HepG2 (cell line): ENCODE data around the gene ANKRD34C. TPM values are rescaled to one million over a fixed set of nuclear protein-coding genes. Genes with fewer than 3 reads are reported as not detected.

Experiments used
- ATAC-seq: fragments of 200-7000 bp; cut with Tn5 transposase; 3 replicates; pipeline ENCODE4 v1.9.1; 2020; ENCODE audit warnings: mild to moderate bottlenecking, moderate library complexity
- BruUV-seq: library from RNA; stranded (reverse); fragments of 400-500 nt; replicated peaks from 2 replicates; lab custom pipeline; 2021; lab: Mats Ljungman, UMichigan
- CTCF ChIA-PET: fragments of 300-600 bp; formaldehyde crosslinking; extraction: SDS; loops from one replicate; lab custom pipeline; 2021; ENCODE audit warnings: low total read pairs, inconsistent platforms, low intra/inter-chr PET ratio; lab: Yijun Ruan, JAX
- POLR2A ChIA-PET: fragments of 350-600 bp; sonication (Branson Sonifier 250); formaldehyde crosslinking; loops from one replicate; lab custom pipeline; 2020; ENCODE audit warnings: antibody characterized with exemption, inconsistent platforms; lab: Yijun Ruan, JAX
- DNase-seq: peaks from one replicate; pipeline ENCODE4 v3.0.0-alpha.2; 2015; ENCODE audit warnings: low spot score
- FAIRE-seq: peaks from 3 replicates; lab custom pipeline; 2011; peaks lifted over from hg19 to GRCh38; lab: Jason Lieb, UNC
- H2AFZ ChIP-seq: one replicate; pipeline ENCODE4 v1.6.1; 2011; ENCODE audit warnings: low read length, inconsistent platforms
- H3K27ac ChIP-seq: fragments of 300-600 bp; 3 replicates; pipeline ENCODE4 v1.8.0; 2011; ENCODE audit warnings: mixed run types, mild to moderate bottlenecking, mixed read lengths, low read length, inconsistent platforms; ENCODE audit not compliant: insufficient read depth; ENCODE audit errors: extremely low read length
- H3K27me3 ChIP-seq, 2 experiments: fragments of 200-600 bp in 1 of 2; 2 replicates in 1 of 2; 3 replicates in 1 of 2; pipeline versions ENCODE4 v1.6.0 to v1.8.0; 2011; ENCODE audit warnings: low read length in 2 of 2, mild to moderate bottlenecking in 2 of 2, moderate library complexity in 2 of 2, inconsistent platforms in 1 of 2; ENCODE audit not compliant: insufficient read depth in 2 of 2, control insufficient read depth in 1 of 2
- H3K36me3 ChIP-seq, 2 experiments: fragments of 200-600 bp in 1 of 2; replicated peaks in 1 of 2; 2 replicates in 1 of 2; 3 replicates in 1 of 2; pipeline versions ENCODE4 v1.5.1 to v1.8.0; 2011; ENCODE audit warnings: low read length in 2 of 2, inconsistent platforms in 1 of 2; ENCODE audit not compliant: insufficient read depth in 2 of 2, control insufficient read depth in 1 of 2
- H3K4me1 ChIP-seq: 2 replicates; pipeline ENCODE4 v1.5.1; 2012; ENCODE audit warnings: low read length, inconsistent platforms; ENCODE audit not compliant: insufficient read depth
- H3K4me2 ChIP-seq: 2 replicates; pipeline ENCODE4 v1.6.0; 2011; ENCODE audit warnings: low read depth, low read length, inconsistent platforms
- H3K4me3 ChIP-seq, 3 experiments: fragments of 200-600 bp in 1 of 3; sonication (generic), shearing (Covaris generic) in 1 of 3; replicated peaks in 1 of 3; 2 replicates each; pipeline ENCODE4 v1.5.1; 2011 to 2016; ENCODE audit warnings: low read length in 3 of 3, inconsistent platforms in 2 of 3, low read depth in 2 of 3, mild to moderate bottlenecking in 2 of 3, control low read depth in 1 of 3, mixed read lengths in 1 of 3; ENCODE audit not compliant: insufficient read depth in 1 of 3
- H3K79me2 ChIP-seq: one replicate; pipeline ENCODE4 v1.6.1; 2011; ENCODE audit warnings: low read length, inconsistent platforms; ENCODE audit not compliant: insufficient read depth
- H3K9ac ChIP-seq: 2 replicates; pipeline ENCODE4 v1.6.0; 2011; ENCODE audit warnings: mild to moderate bottlenecking, low read depth, low read length, inconsistent platforms; ENCODE audit not compliant: insufficient read depth
- H3K9me3 ChIP-seq: 2 replicates; pipeline ENCODE4 v1.5.1; 2012; ENCODE audit warnings: mild to moderate bottlenecking, low read length
- H4K20me1 ChIP-seq: 2 replicates; pipeline ENCODE4 v1.6.0; 2011; ENCODE audit warnings: inconsistent platforms, mild to moderate bottlenecking, low read length, moderate library complexity; ENCODE audit not compliant: insufficient read depth
- NFATC3 ChIP-seq: sonication (generic); formaldehyde crosslinking; IDR thresholded peaks from 2 replicates; pipeline ENCODE4 v1.5.1; 2020; ENCODE audit warnings: mild to moderate bottlenecking, missing genetic modification reagents
- ZMAT3 ChIP-seq: sonication (generic); formaldehyde crosslinking; conservative IDR thresholded peaks from 2 replicates; pipeline ENCODE4 v1.7.0; 2021; ENCODE audit warnings: missing genetic modification reagents
- ZNF512 ChIP-seq: sonication (generic); formaldehyde crosslinking; IDR thresholded peaks from 2 replicates; pipeline ENCODE4 v1.4.0; 2020; ENCODE audit warnings: mild to moderate bottlenecking, missing genetic modification reagents
- WGBS: methylation state at CpG from one replicate; pipeline ENCODE4 v1.1.6; 2017; ENCODE audit warnings: low lambda C conversion rate; 5-methylcytosine and 5-hydroxymethylcytosine counted together
- in situ Hi-C: cut with HindIII; loops from 2 replicates; pipeline ENCODE4 v1.10.0; 2017; ENCODE audit warnings: low pct_unique_long_range_greater_than_20kb; ENCODE audit not compliant: extremely low pct_ligation_motif_present
- intact Hi-C: fragments of 100-400 bp; cut with micrococcal nuclease; formaldehyde crosslinking; loops from one replicate; pipeline ENCODE4 v1.10.0; 2022; ENCODE audit not compliant: unreplicated experiment
- polyA plus RNA-seq, 8 experiments: library from polyadenylated mRNA; depleted of rRNA in 3 of 8; stranded (reverse) in 7 of 8; unstranded in 1 of 8; fragments of >200 nt; fragmentation: Illumina TruSeq in 4 of 8; extraction: Trizol in 4 of 8; gene quantifications; 2 replicates each; pipeline versions ENCODE4 v1.2.1 to v1.2.3, GENCODE V29; 2011 to 2016; ENCODE audit warnings: low read depth in 4 of 8, missing spikeins in 1 of 8, mixed read lengths in 1 of 8; ENCODE audit not compliant: insufficient read depth in 1 of 8
- total RNA-seq, 5 experiments: library from RNA; depleted of rRNA; stranded (reverse); fragments of >200 nt; fragmentation: Illumina TruSeq; extraction: Trizol; gene quantifications; 2 replicates each; pipeline ENCODE4 v1.2.3, GENCODE V29; 2016; ENCODE audit warnings: low read depth in 1 of 5

ANKRD34C gene
- total and polyA plus RNA-seq, 2 of the 13 experiments (the other 11 are each of a cell fraction or from before 2014, with no cell fraction given): not detected

- TF ChIP-seq ZNF512 (CRISPR knock-in tag) (no peak), ZMAT3 (CRISPR knock-in tag) (no peak)
Observed at GRCh38 chr15:79265167-79265566, 17.4 kb upstream of the ANKRD34C start (continued).

- DNase-seq: no peak
- ChIA-PET POLR2A (no interaction called here), CTCF (no interaction called here)
- Histone ChIP-seq H3K4me2 (no peak overlapping the region), H3K9ac (no peak overlapping the region), H4K20me1 (no peaks in the 10 kb centered on the region), H3K36me3 (no peaks in the 10 kb centered on the region), H3K79me2 (no peaks in the 10 kb centered on the region), H3K4me1 (no peaks in the 10 kb centered on the region), H3K27me3 (no peaks in the 10 kb centered on the region; a peak in 1 of 5 replicates), H3K27ac (no peak overlapping the region), H3K9me3 (no peaks in the 10 kb centered on the region), H2AFZ (no peak overlapping the region), H3K4me3 (no peak overlapping the region)
- BruUV-seq: no TSS peak
- ATAC-seq: no peak
- intact Hi-C loops (no loop called here), in situ Hi-C loops (no loop called here)
- FAIRE-seq: no peak
- TF ChIP-seq NFATC3 (CRISPR knock-in tag): no peak
- WGBS: 6% methylated on average over 3 of the region's 3 CpGs
Observed at GRCh38 chr15:79265987-79266579, 16.4 kb upstream of the ANKRD34C start.
